Activated T-cell treated with anti-CD3 and anti-CD28 coated beads for 4 hours (primary cell): ENCODE data around the gene BTBD9.

Experiments
- DNase-seq: peaks from one replicate; pipeline ENCODE4 v3.0.0-alpha.2; 2020

The BTBD9 gene

GRCh38 chr6:38549795-38550194 is 89.9 kb downstream of the BTBD9 start:
- no peak for DNase-seq

DNA sequence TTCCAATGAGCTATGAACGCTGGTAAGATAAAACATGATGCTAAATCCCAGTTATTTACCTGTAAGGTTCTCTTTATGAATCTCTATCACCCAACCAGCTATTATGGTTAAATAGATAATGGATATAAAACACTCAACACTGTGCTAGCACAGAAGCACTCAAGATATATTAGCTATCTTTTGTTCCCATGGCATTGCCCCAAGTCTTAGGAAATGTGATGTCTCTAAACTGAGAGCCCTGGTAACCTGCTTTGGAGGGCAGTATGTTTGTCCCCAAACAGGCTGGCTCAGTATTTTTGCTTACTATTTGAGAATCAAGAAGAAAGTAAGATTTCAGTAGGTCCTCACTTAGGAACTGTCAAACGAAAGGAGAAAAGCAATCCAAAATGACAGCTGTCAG is 90.5 kb downstream of the BTBD9 start:
- DNase-seq, result no peak

DNA sequence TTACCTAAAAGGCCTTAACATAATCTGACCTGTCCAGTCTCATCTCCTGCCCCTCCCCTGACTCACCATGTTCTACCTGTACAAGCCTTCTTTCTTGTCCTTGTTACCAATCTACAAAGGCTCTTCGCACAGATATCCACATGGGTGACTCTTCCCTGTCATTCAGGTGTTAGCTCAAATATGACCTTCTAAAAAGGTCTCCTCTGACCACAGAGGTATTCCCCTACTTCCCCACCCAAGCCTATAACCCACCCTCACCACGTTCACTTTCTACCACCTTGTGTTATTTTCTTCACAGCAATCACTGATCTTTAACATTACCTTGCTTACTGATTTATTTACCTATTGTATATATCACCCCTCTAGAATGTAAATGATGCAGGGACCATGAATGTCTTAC is 96.7 kb downstream of the BTBD9 start:
- DNase-seq, result no peak

DNA sequence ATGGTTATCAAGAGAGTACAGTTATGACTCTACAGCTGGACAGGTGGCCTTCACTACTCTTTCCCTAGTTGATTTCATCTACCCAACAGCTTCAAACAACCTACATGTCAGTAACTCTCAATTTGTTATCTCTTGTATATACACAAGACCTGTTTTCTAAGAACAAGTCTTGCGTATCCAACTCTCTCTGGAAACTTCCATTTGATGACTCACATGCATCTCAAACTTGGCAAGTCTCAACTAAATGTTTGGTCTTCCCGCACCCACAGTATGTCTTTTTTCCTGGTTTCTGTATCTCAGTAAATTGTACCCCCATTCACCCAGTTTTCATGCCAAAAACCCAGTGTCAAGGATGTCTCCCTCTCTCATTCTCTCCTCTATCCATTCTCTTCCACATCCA is 97.7 kb downstream of the BTBD9 start:
- no peak for DNase-seq

DNA sequence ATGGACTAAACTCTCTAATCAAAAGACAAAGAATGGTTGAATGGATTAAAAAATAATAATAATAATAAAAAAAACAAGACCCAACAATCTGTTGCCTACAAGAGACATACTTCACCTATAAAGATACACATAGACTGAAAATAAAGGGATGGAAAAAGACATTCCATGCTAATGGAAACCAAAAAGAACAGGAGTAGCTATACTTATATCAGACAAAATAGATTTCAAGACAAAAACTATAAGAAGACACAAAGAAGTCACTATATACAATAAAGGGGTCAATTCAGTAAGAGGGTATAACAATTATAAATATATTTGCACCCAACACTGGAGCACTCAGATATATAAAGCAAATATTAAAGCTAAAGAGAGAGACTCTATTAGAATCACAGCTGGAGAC is 106.7 kb downstream of the BTBD9 start:
- no peak for DNase-seq

DNA sequence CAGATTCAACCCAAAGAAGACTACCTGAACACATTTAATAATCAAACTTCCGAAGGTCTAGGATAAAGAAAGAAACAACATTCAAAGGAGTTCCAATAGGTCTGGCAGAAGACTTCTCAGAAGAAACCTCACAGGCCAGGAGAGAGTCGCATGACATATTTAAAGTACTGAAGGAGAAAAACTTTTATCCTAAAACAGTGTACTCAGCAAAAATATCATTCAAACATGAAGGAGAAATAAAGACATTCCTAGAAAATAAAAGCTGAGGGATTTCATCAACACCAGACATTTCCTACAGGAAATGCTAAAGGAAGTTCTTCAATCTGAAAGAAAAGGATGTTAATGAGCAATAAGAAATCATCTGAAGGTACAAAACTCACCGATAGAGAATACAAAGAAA is 108.6 kb downstream of the BTBD9 start:
- no peak for DNase-seq

DNA sequence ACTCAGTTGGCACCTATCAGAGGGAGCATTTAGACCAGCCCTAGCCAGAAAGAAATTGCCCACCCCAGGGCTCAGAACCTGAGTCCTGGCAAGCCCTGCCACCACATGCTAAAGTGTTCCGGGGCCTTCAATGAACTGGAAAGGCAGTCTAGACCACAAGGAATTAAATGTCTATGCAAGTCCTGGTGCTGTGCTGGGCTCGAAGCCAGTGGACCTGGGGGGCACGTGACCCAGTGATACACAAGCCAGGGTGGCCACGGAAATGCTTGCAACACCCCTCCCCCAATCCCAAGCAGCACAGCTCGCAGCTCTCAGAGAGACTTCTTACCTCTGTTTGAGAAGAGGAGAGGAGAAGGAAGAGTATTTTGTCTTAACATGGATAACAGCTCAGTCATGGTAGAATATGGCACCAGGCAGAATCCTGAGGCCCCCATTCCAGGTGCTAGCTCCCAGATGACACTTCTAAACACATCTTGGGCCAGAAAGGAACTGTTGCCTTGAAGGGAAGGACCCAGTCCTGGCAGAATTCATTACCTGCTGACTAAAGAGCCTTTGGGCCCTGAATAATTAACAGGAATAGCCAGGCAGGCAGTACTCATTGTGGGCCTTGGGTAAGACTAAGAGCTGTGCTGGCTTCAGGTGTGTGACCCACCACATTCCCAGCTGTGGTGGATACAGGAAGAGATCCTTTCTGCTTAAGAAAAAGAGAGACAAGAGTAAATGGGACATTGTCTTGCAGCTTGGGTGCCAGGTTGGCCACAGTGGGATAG is 111.3 kb downstream of the BTBD9 start:
- no peak for DNase-seq

DNA sequence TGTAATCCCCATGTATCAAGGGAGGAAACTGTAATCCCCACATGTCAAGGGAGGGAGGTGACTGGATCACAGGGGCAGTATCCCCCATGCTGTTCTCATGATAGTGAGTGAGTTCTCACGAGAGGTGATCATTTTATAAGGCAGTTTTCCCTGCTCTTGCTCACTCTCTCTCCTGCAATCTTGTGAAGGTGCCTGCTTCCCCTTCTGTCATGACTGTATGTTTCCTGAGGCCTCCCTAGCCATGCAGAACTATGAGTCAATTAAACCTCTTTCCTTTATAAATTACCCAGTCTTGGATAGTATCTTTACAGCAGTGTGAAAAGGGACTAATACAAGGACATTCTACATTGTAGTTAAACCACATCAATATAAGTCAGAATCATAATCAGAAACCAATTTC is 112.4 kb downstream of the BTBD9 start:
- no peak for DNase-seq

- DNase-seq, result no peak
Observed at GRCh38 chr6:38525888-38526287, 113.8 kb downstream of the BTBD9 start.

GRCh38 chr6:38524436-38525145 is 115.1 kb downstream of the BTBD9 start:
- DNase-seq, result no peak

DNA sequence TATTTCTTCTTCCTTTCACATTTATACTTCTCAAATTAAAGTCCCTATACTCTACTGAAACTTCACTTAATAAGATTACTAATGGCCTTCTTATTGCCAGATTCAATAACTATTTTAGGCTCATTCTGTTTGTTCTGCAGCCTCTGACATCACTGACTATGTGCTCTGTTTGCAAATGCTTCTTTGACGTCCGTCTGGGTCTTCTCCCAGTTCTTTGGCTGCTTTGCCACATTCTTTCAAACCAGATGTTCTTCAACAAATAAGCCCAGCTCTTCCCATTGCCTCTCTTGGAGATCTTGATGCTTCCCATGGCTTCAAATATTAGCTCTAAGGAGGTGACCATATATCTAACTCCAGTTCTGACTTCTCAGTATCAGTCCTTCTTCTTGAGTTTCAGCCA is 117.4 kb downstream of the BTBD9 start:
- DNase-seq, result no peak

- DNase-seq, result no peak
Observed at GRCh38 chr6:38518511-38519304, 121.0 kb downstream of the BTBD9 start.

- no peak for DNase-seq
Observed at GRCh38 chr6:38517005-38517404, 122.7 kb downstream of the BTBD9 start.

DNA sequence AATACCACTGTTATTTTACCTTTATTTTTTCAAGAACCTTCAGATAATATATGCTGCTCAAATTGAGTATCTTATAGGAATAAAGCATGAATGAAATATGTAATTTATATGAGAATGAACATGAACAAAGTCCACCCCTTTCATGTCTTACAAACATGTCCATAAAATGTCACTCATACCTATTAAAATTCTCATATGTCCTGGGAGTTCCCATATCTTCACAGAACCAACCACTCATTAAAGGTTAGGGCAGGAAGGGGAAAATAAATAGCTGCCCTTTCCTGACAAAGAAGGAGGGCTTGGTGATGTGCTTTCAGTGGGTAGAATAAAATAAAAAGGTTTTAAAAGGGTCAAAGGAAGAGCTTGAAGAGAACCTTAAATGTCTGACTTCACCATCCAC is 125.3 kb downstream of the BTBD9 start:
- no peak for DNase-seq

- no peak for DNase-seq
Observed at GRCh38 chr6:38512211-38512610, 127.5 kb downstream of the BTBD9 start.

GRCh38 chr6:38510205-38510604 is 129.5 kb downstream of the BTBD9 start:
- DNase-seq, result no peak

GRCh38 chr6:38509713-38510112 is 130.0 kb downstream of the BTBD9 start:
- no peak for DNase-seq

DNA sequence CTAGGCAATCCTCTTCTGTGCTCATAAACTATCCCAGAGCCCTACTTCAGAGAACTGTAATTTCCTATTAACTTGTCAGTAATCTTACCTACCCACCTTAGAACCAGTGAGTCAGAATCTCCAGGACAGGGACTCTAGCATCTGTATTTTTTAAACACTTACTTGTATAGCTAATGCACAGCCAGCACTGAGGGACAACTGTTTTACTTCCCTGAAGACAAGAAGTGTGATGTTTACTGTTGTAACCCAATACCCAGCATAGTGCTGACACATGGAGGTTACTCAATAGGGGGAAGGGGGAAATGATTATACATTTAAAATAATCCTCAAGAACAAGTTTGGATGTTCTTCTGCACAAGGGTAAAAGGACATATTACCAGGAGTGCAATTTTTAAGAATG is 130.8 kb downstream of the BTBD9 start:
- DNase-seq, result no peak

DNA sequence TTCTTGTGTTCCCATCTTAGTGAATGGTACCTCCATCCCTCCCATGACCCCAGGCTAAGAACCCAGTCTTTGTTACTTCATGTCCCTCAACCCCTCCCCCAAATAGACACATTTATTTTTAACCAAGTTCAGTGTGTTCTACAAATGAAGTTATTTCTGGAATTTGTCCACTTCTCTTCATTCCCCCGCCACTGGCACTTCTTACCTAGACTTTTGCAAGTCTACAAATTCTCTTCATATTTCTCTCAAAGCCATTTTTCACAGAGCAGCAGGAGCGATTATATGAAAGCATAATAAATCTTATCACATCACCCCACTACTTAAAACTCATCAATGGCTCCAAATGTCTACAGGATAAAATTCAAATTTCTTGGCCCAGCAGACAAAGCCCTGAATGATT is 131.4 kb downstream of the BTBD9 start:
- no peak for DNase-seq

- no peak for DNase-seq
Observed at GRCh38 chr6:38507173-38507572, 132.6 kb downstream of the BTBD9 start.

GRCh38 chr6:38505826-38506225 is 133.9 kb downstream of the BTBD9 start:
- DNase-seq, result no peak

DNA sequence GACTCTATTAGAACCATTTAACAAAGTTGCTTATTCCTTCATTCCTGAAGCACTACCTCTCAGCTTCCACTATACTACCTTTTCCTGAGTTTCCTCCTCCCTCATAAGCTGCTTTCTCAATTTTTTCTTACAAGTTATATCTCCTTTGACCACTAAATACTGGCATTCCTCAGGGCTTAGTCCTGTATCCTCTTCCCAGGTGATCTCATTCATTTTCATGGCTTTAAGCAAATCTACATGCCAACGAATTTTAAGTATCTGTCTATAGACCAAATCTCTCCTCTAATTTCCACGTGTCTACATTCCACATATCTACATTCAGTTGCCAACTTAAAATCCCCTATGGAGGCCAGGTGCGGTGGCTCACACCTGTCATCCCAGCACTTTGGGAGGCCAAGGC is 134.7 kb downstream of the BTBD9 start:
- DNase-seq, result no peak

GRCh38 chr6:38503960-38504682 is 135.6 kb downstream of the BTBD9 start:
- DNase-seq, result no peak
